ENCODE measurements around the gene PCBP3.

GRCh38 chr21:45819478-45820170 is 176.1 kb downstream of the PCBP3 start:
- TF ChIP-seq POLR2A (IDR thresholded peaks at IDR 0.05; ENCODE audit: insufficient read depth in 1 of 2, low read depth in 2 of 2, low read length in 2 of 2) (no peak), ZNF644 (CRISPR knock-in tag; IDR thresholded peaks at IDR 0.05; ENCODE audit: low read depth) (no peak), USF2 (IDR thresholded peaks at IDR 0.05; ENCODE audit: low read depth, low read length) (no peak), USF2 (CRISPR knock-in tag; IDR thresholded peaks at IDR 0.05; ENCODE audit: borderline replicate concordance) (no peak), ZBTB1 (CRISPR knock-in tag; IDR thresholded peaks at IDR 0.05; ENCODE audit: borderline replicate concordance) (no peak)

Data from HepG2 (cell line).